GM19023 (cell line): ENCODE data around the gene STYXL1.

ENCODE experiments used
- ATAC-seq: cut with Tn5 transposase; IDR thresholded peaks from one replicate; pipeline ENCODE4 v1.9.1; 2021; ENCODE audit warnings: mild to moderate bottlenecking, moderate library complexity; ENCODE audit not compliant: unreplicated experiment

STYXL1 gene

GRCh38 chr7:75960372-75960771 lies 87.4 kb downstream of the STYXL1 start:
- ATAC-seq, result no peak

DNA sequence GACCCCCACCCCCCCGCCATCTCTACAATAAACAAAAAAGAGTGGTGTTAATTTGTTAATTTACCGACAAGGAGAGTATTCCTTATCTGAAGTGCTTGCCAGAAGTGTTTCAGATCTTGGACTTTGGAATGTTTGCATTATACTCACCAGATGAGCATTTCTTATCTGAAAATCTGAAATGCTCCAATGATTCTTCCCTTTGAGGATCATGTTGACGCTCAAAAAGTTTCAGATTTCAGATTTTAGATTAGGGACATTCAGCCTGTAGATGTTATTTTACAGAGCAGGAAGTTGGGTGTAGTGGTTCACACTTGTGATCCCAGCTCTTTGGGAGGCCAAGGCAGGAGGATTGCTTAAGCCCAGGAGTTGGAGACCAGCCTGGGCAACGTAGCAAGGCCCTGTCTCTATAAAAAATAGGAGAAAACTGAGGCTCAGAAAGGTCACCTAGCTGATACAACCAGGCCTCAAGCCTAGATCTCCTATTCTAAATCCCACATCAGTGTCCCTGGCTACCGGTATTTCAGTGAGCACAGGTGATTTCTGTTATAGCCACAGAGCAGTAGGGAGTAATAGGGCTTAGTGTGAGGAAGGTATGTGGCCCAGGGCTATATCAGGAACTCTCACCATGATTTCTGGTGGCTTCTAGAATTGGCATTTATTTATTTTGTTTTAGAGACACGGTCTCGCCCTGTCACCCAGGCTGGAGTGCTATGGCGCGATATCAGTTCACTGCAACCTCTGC lies 88.8 kb downstream of the STYXL1 start:
- ATAC-seq, result no peak

DNA sequence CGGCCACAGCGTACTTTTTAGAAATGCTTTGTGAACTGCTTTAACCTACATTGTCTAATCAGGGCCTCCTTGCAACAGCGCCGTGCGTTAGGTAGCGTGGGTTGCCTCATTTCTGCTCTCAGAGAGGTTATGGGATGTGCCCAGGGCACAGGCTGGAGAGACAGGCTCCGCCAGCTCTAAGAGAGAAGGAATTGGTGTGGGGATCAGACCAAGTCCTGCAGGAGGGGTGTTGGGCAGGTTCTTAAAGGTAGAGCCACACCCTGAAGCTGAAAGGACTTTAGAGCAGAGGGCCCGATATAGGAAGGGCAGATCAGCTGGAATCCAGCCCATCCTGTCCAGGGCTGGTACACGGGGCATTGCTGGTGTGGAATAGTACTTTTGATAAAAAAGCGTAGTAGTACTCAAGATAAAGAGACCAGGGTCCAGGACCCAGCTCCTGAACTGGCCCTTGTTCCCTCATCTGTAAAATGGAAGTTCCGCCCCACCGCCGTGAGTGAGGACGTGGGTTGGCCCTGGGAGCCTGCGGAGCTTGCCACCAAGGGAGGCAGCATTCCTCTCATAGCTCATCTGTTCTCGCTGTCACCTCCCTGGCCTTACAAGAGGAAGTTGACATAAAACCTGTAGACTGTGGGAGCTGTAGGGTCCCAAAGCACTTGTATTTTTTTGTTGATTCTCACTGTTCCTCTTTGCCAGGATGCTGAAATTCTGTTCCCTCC lies 90.6 kb downstream of the STYXL1 start:
- ATAC-seq, result no peak

GRCh38 chr7:75955331-75955955 lies 92.4 kb downstream of the STYXL1 start:
- ATAC-seq, result no peak

DNA sequence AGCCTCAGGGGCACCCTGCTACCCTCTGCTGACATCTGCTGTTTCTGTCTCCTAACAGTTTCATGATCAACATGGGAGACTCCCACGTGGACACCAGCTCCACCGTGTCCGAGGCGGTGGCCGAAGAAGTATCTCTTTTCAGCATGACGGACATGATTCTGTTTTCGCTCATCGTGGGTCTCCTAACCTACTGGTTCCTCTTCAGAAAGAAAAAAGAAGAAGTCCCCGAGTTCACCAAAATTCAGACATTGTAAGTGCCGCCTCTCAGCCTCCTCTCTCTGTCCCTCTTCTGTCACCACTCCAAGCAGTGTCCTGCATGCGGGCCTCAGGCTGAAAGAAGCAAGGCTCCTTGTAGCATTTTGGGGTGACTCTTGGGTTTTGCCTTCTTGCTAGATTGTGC lies 93.9 kb downstream of the STYXL1 start:
- no peak for ATAC-seq

- ATAC-seq, result no peak
These were observed 94.4 kb downstream of the STYXL1 start for GRCh38 chr7:75953431-75953830.

- no peak for ATAC-seq
These were observed 96.3 kb downstream of the STYXL1 start for GRCh38 chr7:75951506-75951905.

DNA sequence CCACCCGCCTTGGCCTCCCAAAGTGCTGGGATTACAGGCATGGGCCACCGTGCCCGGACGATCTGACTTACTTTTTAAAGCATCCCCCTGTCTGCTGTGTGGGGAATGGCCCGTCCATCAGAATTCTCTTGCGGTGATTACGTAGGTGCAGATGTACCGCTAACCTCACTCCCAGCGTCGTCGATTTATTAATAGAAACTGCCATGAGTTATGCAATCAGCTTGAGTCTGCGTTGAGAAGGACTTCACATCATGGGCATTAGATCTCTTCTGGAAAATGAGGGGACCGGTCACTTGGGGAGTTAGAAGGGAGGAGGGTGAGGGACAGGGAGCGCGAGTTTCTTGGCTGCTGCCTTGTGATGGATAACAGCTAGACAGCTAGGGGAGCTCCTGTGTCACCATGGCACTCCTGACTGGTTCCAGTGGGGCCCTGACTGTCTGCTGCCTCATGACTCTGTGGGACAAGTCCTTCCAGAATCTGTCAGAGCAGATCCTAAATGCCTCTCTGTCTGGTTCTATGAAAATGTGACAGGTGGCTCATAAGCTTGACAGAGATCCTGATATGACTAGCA lies 97.6 kb downstream of the STYXL1 start:
- ATAC-seq, result no peak

GRCh38 chr7:75948179-75948578 lies 99.6 kb downstream of the STYXL1 start:
- no peak for ATAC-seq
